IMR-90 (cell line): ENCODE results near the gene SLC12A6.

Experiments
- CEBPB ChIP-seq: IDR thresholded peaks from 2 replicates; pipeline ENCODE4 v1.6.1; 2012; ENCODE audit warnings: low read depth, low read length, improper control_type of control experiment
- ELK1 ChIP-seq: fragments of 150-350 bp; IDR thresholded peaks from 2 replicates; pipeline ENCODE4 v1.6.1; 2016; ENCODE audit warnings: low read depth, mild to moderate bottlenecking, low read length, moderate library complexity, borderline replicate concordance
- MAFK ChIP-seq: IDR thresholded peaks from 2 replicates; pipeline ENCODE4 v1.6.1; 2012; ENCODE audit warnings: low read depth, low read length, improper control_type of control experiment
- POLR2A ChIP-seq: IDR thresholded peaks from 2 replicates; pipeline ENCODE4 v1.6.1; 2012; ENCODE audit warnings: mild to moderate bottlenecking, low read depth, low read length
- USF2 ChIP-seq: fragments of 150-350 bp; IDR thresholded peaks from 2 replicates; pipeline ENCODE4 v1.6.1; 2017; ENCODE audit warnings: mild to moderate bottlenecking, antibody characterized with exemption, low read length, low read depth
- TF ChIP-seq, protein P1 (sequence below): conservative IDR thresholded peaks from 2 replicates; pipeline ENCODE4 v1.5.1; 2012; ENCODE audit warnings: mild to moderate bottlenecking, low read depth, low read length, improper control_type of control experiment

GRCh38 chr15:34325368-34325767, 12.2 kb downstream of the SLC12A6 start:
- TF ChIP-seq, protein P1, sequence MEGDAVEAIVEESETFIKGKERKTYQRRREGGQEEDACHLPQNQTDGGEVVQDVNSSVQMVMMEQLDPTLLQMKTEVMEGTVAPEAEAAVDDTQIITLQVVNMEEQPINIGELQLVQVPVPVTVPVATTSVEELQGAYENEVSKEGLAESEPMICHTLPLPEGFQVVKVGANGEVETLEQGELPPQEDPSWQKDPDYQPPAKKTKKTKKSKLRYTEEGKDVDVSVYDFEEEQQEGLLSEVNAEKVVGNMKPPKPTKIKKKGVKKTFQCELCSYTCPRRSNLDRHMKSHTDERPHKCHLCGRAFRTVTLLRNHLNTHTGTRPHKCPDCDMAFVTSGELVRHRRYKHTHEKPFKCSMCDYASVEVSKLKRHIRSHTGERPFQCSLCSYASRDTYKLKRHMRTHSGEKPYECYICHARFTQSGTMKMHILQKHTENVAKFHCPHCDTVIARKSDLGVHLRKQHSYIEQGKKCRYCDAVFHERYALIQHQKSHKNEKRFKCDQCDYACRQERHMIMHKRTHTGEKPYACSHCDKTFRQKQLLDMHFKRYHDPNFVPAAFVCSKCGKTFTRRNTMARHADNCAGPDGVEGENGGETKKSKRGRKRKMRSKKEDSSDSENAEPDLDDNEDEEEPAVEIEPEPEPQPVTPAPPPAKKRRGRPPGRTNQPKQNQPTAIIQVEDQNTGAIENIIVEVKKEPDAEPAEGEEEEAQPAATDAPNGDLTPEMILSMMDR: no peak
- TF ChIP-seq ELK1 (no peak), POLR2A (no peak), CEBPB (no peak), USF2 (no peak), MAFK (no peak)
